Cardiac septum (tissue), 1 donor: ENCODE data around the gene HOXA3. TPM values are rescaled to one million over a fixed set of nuclear protein-coding genes. Genes with fewer than 3 reads are reported as not detected.

Source experiments
- DNase-seq: peaks from one replicate; pipeline ENCODE4 v3.0.0-alpha.2; 2020; ENCODE audit warnings: low spot score
- intact Hi-C: fragments of 100-400 bp; cut with DNase I; formaldehyde crosslinking; loops from one replicate; pipeline ENCODE4 v1.14.0; 2022
- total RNA-seq: library from RNA; stranded (reverse); fragmentation: NEBNext Ultra II Directional; extraction: Animal tissue kit (Norgen Biotek cat#: 25700); gene quantifications from one replicate; pipeline ENCODE4 v1.2.1, GENCODE V29; 2021
- donor health status: DM: no; HTN: no; CAD: no.

HOXA3 gene
- total RNA-seq, 1 donor from 2014 or later: 0.40 TPM

DNA sequence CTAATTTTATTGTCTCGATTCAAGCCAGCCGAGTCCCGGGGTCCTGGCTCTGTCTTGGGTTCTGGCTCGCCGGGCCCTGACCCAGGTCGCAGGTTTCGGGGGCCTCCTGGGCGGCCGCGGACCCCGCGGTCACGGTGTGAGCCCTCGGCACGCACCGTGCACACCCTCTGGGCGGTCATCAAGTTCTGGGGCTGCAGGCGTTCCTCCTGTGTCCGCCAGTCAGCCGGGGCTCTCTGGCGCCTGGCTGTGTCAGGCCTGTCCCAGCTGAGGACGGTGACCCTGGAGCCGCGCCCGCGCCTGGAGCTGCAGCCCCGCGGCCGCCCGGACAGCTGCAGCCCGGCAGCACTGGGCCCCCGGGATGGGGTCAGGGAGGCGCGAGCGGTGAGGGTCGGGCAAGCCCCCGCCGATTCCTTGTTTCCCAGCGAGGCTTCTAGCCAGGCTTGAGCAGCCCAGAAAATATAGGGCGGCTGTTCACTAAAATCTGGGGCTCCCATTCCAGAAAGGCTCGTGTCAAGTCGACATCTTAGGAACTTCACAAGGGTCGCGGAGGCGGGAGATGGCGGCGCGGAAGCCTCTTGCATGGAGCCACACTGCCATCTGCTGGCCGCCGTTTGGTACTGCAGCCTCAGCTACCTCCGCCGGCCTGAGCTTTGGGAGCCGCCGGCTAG is 8.3 kb upstream of the HOXA3 start:
- intact Hi-C loops: loop anchor here (2.0 to 10.0 kb wide), 3 partner anchors 474 to 1296 kb away; no protein-coding TSS in a partner anchor
- DNase-seq: peak; percentile 92

DNA sequence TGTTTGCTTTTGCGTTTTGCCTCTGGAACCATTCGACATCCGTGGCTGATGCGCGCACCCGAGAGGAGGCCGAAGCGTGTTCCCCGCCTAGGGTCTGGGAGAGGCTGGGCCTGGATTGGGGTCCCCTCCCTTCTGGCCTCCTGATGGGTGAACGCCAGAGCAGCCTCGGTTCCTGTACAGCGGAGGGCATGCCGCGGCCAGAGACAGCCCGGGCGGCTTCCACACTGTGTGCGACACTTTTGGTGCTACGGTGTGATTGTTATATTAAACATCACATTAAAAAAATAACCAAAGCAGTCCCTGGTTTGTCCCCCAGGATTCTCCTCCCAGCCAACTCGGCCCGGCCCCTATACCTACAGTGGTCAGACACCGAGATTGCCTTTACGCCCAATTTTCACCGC is 7.8 kb upstream of the HOXA3 start:
- DNase-seq: peak; percentile 54
- intact Hi-C loops: loop anchor here (2.0 to 10.0 kb wide), 3 partner anchors 473 to 1295 kb away; no protein-coding TSS in a partner anchor

DNA sequence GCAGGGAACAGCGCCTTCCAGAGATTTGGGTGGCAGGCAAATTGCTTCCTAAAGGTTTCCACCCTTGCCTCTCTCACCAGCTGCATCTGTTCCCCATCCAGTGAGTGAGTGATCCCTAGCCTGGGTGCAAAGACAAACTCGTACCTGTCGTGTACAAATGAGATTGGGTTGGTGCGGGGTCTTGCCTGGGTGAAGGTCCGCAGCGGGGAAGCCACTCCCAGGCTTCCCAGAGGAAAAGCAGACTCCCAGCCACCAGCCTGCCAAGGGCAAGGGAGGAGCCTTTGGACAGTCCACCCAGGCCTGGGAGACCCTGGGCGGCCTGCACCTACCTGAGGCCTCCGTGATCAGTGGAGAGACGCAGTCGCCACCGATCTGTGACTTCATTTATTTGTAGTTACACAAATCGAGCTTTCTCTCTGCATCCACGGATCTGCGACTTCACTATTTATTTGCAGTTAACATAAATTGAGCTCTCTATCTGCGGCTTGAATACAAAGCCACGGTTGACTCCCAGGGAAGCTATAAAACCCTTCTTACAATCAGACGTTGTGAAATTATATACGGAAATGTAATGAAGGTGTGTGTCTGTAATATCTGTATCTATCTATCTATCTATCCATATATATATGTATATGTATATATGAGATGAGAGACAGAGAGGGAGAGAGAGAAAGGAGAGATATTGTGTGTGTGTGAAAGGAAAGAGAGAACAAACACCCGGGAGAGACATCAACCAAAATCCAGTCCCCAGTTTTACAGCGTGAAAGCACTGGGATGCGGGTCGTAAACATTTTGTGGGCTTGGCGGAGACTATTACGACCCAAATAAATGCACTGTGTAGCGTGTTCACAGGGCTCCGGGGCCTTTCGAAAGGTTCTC is 7.1 kb upstream of the HOXA3 start:
- DNase-seq: peak; percentile 56
- intact Hi-C loops: loop anchor here (2.0 to 10.0 kb wide), 3 partner anchors 473 to 1295 kb away; no protein-coding TSS in a partner anchor

DNA sequence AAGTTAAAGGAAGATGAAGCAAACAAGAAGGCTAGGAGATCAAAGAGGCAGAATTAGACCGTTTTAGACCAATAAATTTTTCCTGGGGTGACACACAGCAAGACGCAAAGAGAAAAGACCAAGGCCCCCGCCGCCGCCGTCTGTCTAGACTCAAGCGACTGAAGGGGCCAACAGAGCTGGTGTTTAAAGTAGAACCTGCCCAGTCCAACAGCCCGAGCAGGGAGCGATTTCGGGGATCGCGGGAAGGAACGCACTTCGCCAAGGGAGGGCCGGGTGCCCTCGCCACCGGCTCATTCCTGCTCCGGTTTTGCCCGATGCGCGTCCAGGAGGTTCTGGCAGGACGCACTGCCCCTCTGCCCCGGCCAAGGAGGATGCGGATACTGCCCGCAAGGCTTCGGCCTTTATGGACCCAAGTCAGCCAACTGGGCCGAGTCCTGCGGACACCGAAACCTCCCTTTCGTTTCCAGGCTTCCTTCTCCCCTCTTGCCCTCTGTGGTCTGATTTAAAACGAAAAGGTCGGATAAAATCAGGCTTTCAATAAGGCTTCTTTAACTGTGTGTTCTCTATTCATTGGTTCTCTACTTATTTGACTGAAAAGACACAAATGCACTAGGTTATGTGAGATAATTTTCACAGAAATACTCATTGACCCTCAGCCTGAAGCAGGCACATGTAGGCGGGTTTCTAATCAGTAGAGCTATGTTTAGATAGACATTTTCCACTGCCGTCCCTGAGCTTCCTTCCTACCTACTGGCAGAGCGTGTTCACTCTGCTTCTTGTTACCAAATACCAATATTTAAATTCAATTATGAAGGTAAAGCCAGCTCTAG is 6.3 kb upstream of the HOXA3 start:
- DNase-seq: peak; percentile 38
- intact Hi-C loops: no loop called here

DNA sequence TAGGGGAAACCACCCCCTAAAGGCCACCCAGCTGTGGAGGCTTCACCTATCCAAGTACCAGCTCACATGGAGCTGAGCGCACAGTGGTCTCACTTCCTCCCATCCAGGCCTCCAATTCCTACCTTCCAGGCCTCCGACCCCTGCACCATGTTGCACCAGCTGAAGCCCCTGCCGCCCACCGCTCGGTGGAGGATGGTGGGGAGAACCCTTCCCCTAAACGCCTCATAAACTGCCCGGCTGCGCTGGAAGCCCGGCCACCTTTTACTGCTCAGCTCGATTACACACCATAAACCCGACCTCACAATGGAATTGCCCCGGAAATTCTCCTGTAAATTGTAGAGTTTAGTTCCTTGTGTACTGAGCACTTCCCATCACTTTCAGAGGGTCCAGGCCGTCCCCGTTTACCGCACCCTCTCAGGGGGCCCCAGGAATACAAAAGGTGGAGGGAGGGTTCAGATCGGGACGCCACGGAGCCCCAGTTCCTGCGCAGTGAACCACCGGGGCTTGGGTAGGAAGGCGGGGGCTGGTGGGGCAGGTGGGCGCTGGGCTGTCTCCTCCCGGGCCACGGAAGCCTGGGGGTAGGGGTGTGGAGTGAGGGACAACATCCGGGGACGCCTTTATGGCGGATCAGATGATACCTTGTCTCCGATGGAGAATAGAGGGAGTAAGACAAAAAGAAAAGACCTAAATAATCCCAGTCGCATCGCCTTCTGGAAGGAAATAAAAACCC is 5.5 kb upstream of the HOXA3 start:
- DNase-seq: no peak
- intact Hi-C loops: no loop called here

DNA sequence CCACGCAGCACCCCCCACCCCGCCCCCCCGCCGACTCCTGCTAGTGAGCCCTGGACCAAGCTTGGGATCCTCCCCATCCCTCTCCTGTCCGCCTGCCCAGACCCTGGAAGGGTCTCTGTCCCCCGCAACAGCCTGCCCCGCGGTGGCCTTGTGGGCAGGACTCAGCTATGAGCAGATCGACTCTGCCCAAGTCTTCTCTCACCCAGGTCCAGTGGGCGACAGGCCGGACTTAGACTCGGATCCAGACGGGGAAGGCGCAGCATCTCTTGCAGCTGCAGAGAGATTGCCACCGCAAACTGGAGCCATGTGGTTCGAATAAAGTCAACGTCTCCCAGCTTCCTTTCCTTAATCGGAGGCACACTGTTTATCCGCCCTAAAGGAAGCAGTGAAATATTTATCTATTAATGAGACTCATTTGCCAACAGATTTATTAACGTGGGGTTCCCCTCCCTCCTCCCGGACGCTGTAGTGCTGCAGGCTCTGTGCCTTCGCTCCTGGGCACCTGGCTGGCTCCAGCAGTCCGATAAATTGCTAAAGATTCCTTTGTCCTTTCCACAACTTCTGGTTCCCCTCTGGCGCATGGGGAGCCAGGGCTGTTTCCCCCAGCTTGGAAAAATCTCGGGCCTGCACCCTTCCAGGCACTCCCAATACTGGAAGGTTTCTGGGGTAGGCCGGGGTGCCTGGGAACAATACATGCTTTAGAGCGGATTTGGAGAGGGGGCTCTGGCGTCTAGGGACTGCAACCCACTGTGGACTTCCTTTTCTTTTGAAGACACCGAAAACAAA is 4.7 kb upstream of the HOXA3 start:
- DNase-seq: no peak
- intact Hi-C loops: no loop called here

DNA sequence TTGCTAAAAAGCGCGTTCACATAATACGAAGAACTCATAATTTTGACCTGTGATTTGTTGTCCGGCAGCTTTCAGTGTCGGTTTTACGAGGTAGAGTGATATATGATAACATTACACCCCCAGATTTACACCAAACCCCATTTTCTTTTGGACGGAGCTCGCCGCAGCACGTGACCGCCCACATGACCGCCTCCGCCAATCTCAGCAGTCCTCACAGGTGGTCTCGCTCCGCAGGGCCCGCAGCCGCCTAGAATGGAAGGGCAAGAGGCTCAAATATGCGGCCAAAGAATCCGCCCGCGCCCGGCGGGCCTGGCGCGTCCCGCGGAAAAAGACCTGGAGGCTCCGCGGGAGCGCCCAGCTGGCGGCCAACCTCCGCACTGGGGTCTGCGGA is 4.1 kb upstream of the HOXA3 start, which contains the start of gene HOXA7:
Gene HOXA7, minus strand, starts transcription at position 168 of the 391 bp plus-strand sequence. Its CDS starts 130 bp downstream, at position 38.
- intact Hi-C loops: no loop called here
- no peak for DNase-seq

DNA sequence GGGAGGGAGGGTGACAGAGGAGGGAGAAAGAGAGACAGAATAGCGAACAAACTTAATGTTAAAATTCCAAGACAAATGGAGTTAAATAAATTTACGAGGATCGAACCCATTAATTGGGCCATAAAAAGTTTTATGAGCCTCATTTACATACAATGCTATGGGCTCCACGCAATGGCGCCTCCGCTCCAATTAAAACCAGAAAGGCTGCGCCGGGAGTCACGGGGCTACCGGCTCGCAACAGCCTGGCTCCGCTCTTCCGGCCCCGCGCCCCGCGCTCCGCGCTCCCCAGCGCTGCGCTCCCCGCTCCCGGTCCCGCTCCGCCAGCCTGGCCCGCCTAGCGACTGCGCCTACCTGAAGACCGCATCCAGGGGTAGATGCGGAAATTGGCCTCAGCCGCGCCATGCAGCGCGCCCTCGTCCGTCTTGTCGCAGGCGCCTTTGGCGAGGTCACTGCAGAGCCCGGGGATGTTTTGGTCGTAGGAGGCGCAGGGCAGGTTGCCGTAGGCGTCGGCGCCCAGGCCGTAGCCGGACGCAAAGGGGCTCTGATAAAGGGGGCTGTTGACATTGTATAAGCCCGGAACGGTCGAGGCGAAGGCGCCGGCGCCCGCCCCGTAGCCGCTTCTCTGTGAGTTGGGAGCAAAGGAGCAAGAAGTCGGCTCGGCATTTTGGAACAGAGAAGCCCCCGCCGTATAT is 3.6 kb upstream of the HOXA3 start:
- intact Hi-C loops: no loop called here
- no peak for DNase-seq

DNA sequence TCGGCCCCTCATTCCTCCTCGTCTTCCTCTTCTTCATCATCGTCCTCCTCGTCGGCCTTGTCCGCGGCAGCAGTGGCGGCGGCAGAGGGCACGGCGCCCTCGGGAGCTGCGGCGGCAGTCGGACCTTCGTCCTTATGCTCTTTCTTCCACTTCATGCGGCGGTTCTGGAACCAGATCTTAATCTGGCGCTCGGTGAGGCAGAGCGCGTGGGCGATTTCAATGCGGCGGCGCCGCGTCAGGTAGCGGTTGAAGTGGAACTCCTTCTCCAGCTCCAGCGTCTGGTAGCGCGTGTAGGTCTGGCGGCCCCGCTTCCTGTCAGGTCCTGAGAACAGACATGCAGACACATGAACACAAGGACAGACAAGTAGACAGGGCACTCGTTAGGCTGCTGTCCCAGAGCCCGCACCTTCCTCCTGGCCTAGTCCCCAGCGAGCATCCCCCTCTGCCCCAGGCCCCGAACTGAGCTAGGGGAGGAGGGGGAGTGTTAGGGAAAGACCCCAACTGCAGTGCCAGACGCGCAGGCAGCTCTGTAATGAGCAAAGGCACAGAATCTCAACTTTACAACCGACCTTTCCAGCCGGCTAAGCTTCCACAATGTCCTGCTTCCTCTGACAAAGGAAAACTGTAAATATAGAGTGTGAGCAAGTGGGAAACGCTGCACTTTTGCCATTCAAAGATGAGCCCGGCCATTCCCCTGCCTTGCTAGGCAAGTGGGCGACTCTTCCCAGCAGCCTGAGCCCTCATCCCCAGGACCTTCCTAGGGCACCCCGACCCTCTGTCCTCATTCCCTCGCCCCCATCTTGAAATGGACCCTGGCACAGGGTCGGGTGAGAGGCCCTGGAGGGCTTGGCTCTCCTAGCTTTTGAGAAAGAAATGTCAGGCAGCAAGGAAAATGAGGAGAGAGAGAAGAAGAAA is 2.8 kb upstream of the HOXA3 start:
- peak; percentile 71 for DNase-seq
- intact Hi-C loops: no loop called here

DNA sequence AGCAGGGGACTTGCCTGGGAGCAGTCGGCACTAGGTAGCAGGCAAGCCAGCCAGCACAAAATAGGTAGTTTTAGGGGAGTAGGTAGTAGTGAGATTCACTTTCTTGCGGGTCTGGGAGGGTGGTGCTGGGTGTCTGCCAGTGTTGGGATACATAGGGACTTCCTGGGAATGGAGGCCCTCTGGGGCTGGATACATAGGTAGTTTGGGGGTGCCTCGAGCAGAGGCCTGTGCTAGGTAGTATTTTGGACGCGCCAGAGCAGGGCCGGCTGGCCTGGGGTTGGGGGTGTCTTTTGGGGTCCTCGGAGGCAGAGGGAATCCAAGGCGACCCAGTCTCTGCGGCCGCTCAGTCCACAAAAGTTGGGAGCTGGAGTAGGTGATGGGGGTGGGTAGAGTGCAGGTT is 2.0 kb upstream of the HOXA3 start:
- intact Hi-C loops: no loop called here
- no peak for DNase-seq

DNA sequence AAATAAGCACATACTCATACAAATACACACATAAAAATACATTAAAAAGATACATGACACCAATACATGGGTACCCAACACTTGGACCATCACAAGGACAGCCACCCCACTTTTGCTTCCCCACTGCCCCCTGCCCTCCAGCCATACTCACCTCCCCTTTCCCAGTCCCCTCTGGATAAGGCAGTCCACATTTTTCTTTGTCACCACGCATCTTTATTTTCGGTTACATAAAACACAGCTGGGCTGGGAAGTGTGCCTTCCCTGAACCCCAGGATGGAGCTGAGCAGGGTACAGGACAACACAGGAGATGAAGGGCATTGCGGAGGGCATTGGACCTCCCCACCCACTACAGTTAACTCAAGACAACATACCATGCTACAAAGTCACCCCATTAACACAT is 1.1 kb upstream of the HOXA3 start:
- intact Hi-C loops: no loop called here
- no peak for DNase-seq

DNA sequence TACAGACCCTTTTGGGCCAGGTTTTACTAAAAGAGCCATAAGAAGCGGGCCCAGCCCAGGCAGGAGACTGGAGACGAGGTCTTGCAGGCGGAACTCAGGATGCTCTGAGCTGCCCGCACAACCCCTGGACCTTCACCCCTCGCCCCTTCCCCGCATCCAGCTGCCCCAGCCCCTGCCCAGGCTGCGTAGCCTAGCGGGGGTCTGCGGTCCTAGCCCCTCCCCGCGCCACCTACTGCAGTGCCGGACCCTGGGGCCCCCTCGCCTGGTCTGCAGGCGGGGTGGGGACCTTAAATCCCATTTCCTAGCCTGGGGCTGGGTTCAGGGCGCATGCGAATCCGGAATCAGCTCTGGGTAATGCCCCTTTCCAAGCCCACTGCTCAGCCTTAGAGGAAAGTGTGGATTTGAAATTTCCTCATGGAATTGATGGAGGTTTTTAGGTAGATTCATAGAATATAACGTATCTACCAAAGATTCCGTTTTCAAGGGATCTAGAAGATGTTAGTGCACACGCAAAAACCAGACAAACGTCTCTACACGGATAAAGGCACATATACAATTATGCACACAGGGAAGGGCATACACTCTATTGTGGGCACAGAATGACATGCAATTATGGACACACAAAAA is 546 bp upstream of the HOXA3 start:
- peak; percentile 44 for DNase-seq
- intact Hi-C loops: no loop called here

DNA sequence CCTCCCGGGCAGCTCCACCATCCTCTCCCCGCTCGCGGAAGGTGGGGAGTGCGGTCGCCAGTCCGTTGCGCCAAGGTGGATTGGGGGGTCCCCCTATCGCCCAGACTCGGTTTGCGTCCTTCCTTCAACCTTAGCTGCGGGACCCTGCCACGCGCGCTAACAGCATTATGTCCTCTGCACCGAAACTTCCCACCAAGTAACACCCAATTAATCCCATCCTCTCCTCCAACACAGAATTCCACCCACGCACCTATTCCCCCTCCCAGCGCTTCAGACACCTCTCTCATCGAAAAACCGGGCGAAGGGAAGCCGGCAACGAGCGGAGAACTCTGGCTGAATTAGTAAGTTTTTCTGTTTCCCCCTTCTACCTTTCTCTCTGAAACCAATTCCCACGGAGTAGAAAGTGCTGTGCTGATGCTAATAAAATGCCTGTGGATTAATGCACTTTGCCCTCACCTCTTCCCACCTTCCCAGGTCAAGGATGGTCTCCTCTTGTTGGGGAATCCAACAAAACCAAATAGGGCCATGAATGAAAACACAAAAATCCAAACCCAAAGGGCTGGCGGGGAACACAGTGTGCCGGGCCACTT is 947 bp downstream of the HOXA3 start:
- no peak for DNase-seq
- intact Hi-C loops: no loop called here

DNA sequence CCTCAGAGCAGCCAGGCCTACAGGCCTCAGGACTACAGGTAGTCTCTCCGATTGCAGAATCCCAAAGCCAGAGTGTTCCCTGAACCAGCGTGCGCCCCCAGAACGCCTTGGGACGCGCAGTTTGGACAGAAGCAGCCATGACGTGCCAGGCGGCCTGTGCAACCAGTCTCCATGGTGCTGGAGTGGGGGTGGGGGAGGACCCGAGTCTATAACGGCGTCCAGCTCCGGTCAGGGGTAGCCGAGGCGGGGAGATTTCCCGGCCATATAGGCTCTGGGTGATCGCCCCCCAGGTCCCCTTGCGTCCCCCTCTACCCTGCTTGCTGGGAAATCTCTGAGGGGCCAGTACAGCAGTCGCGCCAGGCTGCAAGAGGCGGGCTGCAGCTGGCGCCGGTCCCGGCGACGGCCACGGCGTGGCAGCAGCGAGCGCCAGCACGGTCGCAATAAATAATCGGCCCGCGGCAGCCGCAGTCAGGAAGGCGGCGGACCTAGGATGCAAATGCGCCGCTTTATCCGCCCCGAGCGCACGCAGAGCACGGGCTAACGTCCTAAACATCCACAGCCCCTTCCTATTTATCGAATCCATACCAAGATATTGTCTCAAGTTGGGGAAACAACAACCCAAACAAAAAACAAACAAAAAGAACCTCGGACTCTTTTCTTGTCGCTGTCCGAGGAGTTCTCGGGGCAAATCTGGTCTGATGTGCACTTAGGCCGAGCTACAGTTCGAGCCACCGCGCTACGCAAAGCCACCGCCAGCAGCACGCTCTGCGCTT is 1.6 kb downstream of the HOXA3 start:
- intact Hi-C loops: no loop called here

DNA sequence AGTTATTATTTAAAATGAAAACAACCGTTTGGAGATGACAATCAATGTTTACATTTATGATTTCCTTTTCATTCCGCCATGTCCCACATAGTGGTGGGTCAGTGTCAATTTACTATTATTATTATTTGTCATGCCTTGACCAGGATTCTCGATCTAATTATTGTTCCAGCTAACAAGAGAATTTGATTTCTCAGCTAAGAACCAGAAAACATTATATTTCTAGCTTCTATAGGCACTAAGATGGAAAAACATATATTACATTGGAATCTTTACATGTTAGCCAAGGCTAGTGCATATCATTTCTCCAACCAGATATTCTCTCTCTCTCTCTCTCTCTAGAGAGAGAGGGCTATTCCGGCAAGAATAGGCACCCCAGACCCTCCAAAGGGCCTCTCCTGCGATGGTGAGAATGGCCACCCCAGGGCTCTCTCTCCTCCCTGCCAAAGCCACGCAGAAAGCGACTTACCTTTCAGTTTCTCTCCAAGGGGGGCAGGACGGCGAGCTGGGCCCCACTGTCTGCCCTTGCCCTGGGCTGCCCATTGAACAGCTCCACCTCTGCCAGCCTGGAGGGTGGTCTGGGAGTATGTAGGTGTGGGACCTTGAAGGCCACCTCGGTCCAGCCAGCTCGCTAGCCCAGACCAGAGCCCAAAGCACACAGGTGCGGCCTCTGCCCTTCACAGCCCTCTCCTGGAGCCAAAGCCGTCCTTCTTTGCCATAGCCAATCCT is 2.4 kb downstream of the HOXA3 start:
- intact Hi-C loops: no loop called here
- DNase-seq: no peak

More for the DNA sequence above, 1.6 kb downstream of the HOXA3 start:
- peak; percentile 82 for DNase-seq
